Measurements from ENCODE around the gene SYMPK.
A peak's percentile ranks its signal among the peaks of the same experiment; 100 is the strongest.
"Not testable (repeated sequence)": the region's sequence is repeated elsewhere in the genome, so short reads cannot be mapped to it uniquely, and the experiment has no call there.

The SYMPK gene

DNA sequence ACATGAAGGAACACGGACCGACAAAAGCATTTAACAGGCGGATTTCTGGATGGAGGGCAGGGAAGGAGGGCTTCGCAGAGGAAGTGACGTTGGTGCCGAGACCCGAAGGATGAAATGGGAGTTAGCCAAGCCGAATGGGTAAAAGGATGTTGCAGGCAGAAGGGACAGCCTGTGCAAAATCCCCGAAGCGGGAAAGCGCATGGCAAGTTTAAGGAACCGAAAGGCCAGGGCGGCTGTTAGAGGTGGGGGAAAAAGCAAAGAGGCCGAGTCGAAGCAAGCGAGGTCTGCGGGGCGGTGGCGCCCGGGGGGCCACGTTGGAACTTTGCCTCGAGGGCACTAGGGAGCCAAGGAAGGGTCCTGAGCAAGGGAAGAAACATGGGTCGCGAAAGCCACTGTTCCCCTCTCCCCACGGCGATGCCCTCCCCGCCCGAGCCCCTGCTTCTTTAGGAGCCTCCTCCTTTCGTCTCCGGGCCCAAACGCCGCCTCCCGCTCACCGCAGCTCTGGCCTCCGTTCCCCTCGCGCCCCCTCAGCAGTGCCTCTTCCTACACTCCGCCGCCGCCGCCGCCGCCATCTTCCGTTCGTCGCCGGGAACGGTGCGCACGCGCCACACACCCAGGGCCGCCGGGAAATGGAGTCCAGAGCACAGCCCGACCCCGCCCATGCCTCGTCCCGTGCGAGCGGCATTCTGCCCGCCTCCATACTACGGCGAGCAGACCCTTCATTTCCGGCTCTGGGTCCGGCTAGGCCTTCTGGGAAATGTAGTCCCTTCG is at the start of gene SYMPK:
SYMPK (minus strand) TSS at position 584 of the 771 bp plus-strand sequence. CDS start 8,652 bp downstream, outside the sequence.
- peak; percentile 96 for DNase-seq

DNA sequence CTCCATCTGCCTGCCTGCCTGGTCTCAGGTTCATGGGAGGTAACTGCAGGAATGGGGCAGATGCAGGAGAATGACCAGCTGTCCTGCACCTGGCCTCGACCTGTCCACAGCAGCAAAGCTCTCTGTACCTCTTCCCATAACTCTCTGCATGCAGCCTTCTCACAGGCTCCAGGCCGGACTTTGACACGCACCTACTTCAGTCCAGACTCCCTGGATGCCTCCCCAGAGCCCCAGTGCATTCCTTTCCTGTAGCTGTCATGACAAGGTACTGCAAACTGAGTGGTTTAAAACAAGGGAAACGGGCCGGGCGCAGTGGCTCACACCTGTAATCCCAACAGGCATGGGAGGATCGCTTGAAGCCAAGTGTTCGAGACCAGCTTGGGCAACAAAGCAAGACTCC is 48.3 kb upstream of the SYMPK start:
- no peak for DNase-seq

- no peak for DNase-seq
Measured at GRCh38 chr19:45908956-45909355, 46.0 kb upstream of the SYMPK start.

GRCh38 chr19:45906221-45906620 is 43.3 kb upstream of the SYMPK start:
- no peak for DNase-seq

DNA sequence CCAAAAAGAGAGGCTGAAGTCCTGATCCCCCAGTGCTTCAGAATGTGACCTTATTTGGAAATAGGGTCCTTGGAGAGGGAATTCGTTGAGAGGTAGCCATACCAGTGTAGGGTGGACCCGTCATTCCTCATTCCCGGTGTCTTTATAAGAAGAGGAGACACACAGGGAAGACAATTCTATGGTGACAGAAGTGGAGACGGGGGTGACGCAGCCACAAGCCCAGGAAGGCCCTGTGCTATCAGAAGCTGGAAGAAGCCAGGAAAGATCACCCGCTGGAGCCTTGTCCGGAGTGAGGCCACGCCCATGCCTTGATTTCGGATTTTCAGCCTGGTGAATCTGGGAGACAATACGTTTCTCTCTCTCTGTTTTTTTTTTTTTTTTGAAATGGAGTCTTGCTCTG is 42.1 kb upstream of the SYMPK start:
- no peak for DNase-seq

- DNase-seq = peak; percentile 98
Measured at GRCh38 chr19:45902651-45903625, 40.0 kb upstream of the SYMPK start.

- no peak for DNase-seq
Measured at GRCh38 chr19:45901912-45902650, 39.1 kb upstream of the SYMPK start, which contains the start of gene MYPOP. MYPOP (minus strand) TSS chr19:45902613; CDS start chr19:45901773, 840 bp downstream.

GRCh38 chr19:45901432-45901911 is 38.5 kb upstream of the SYMPK start:
- no peak for DNase-seq

DNA sequence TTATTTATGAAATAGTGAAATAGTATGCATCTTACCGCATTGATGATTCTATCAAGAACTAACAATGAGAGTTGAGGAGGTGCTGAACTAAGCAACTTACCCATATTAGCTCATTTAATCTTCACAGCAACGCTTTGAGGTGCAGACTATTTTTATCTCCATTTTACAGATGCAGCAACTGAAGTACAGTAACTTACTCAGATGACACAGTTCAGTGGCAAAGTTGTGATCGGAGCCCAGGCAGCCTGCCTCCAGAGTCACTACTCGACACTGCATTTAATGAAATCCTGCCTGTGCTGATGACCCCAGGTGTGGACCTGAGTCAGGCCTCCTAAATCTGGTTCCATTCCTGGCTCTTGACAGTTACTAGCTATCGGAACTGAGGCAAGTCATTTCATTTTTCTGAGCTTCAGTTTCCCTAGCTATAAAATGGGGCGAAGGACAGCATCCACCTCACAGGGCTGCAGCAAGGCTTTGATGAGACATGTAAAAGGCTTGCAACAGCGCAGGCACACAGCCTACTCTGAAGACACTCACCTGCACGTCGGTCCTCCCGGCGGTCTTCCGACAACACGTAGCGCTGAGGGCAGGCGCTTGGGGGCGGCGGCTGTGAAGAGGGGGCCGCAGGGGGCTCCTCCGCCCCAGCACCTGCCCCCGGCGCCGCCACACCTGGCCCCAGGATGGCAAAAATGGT is 37.9 kb upstream of the SYMPK start:
- no peak for DNase-seq

- no peak for DNase-seq
Measured at GRCh38 chr19:45899919-45900589, 37.1 kb upstream of the SYMPK start.

DNA sequence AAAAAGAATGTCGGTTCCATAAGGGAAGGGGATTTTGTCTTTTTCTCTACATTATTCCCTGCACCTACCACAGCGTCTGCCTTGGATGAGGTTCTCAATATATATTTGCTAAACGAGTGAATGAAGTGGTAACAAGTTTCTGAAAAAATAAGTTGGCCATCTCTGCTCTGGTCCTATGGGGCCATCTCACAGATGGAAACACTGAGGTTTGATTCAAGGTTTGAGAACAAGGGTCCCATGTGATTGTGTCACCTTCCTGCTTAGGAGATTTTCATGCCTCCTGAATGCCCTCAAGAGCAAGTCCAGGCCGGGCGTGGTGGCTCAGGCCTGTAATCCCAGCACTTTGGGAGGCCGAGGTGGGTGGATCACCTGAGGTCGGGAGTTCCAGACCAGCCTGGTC is 36.3 kb upstream of the SYMPK start:
- DNase-seq = no peak

- no peak for DNase-seq
Measured at GRCh38 chr19:45897261-45897812, 34.4 kb upstream of the SYMPK start.

DNA sequence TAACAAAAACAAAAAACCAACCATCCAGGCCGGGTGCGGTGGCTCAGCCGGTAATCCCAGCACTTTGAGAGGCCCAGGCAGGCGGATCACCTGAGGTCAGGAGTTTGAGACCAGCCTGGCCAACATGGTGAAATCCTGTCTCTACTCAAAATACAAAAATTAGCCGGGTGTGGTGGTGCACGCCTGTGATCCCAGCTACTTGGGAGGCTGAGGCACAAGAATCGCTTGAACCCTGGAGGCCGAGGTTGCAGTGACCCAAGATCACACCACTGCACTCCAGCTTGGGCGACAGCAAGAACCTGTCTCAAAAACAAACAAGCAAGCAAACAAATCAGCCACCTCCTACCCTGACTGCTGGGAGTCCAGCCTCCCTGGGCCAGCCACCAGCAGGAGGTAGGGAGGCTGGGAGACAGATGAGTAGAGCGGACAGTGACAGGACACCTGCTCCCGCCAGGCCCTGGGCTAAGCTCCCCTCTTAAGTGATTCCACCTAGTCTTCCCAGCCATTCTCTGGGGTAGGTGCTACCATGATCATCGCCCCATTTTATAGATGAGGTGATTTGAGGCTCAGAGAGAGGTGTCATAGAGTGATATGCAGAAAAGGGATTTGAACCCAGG is 33.1 kb upstream of the SYMPK start:
- DNase-seq = not testable (repeated sequence)

DNA sequence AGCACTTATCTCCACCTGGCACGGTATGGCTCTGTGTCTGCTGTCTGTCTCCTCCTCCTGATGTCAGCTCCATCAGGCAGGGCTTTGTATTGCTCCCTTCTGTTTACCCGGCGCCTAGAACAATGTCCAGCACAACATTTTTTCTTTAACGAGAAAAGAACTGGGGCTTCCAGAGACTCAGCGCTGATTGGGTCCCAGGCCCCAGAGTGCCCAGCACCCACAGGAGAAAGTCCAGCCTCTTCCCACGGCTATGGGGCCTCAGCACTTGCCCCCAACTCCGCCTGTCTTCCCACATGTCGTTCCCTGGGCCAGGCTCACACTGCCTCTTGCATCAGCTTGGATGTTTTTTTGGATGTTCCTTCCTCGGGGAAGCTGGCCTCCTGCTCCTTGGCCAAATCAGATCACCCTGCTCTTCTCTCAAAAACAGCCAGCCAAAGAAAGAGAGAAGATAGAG is 32.6 kb upstream of the SYMPK start:
- DNase-seq = no peak

DNA sequence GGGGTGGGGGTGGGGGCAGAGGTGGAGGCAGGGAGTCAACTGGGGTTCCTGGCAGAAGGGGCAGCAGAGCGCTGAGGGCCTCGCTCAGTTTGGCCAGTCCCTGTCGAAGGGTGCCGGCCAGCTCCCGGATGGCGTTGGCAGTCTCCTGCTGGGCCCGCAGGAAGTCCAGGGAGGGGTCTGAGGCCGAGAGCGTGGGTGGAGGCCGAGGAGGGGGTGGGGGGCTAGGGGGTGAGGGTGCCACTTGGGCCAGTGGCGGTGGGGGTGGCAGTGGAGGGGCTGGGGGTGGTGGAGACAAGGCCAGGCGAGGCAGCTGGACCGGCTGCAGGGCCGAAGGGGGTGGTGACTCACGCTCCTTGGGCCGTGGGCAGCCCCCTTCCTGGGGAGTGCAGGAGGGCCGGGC is 27.9 kb upstream of the SYMPK start:
- no peak for DNase-seq

GRCh38 chr19:45889210-45889885 is 26.4 kb upstream of the SYMPK start:
- no peak for DNase-seq

DNA sequence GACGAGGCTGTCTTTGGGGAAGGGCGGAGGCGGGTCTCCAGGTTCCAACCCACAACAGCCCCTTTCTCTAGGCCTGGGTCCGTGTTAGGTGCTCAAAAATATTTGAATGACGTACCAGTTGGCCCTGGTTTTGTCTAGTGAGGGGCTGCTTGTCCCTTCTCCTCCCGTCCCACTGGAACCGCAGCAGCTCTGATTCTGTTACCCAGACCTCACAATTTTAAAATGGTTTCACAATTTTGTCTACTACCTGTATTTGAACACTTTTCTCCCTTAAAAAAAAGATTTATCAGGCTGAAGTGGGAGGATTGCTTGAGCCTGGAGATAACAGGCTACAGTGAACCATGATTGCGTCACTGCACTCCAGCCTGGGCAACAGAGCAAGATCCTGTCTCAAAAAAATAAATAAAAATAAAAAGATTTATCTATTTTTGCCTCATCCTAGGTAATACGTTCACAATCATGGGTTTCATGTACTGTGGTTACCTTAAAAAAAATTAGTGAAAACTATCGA is 24.3 kb upstream of the SYMPK start:
- no peak for DNase-seq

- peak; percentile 90 for DNase-seq
Measured at GRCh38 chr19:45886427-45887199, 23.7 kb upstream of the SYMPK start.
